PC-9 (cell line): ENCODE results near the gene FNDC10. TPM values are rescaled to one million over a fixed set of nuclear protein-coding genes. Genes with fewer than 3 reads are reported as not detected.

Experiments used
- BruUV-seq: library from RNA; stranded (reverse); fragments of 400-500 nt; replicated peaks from 2 replicates; lab custom pipeline; 2021; lab: Mats Ljungman, UMichigan
- CTCF ChIA-PET: fragments of 300-600 bp; sonication (Branson Sonifier 250); formaldehyde crosslinking; loops from one replicate; lab custom pipeline; 2022; ENCODE audit warnings: antibody characterized with exemption; lab: Charles Lee
- POLR2A ChIA-PET: fragments of 300-600 bp; sonication (Branson Sonifier 250); formaldehyde crosslinking; loops from one replicate; lab custom pipeline; 2022; ENCODE audit warnings: antibody characterized with exemption; ENCODE audit not compliant: unreplicated experiment; lab: Charles Lee
- DNase-seq, 2 experiments: peaks; one replicate each; pipeline versions ENCODE4 v3.0.0 to v3.0.0-alpha.2; 2015 to 2022; ENCODE audit warnings: mixed read lengths in 1 of 2
- H2AFZ ChIP-seq: fragments of 200-600 bp; sonication (generic); 2 replicates; pipeline ENCODE4 v1.8.1; 2017; ENCODE audit warnings: antibody characterized with exemption
- H3F3A ChIP-seq: fragments of 200-600 bp; sonication (generic); 2 replicates; pipeline ENCODE4 v1.8.1; 2017; ENCODE audit warnings: antibody characterized with exemption, mild to moderate bottlenecking, low read depth; ENCODE audit not compliant: insufficient read depth
- H3K27ac ChIP-seq: fragments of 200-600 bp; sonication (generic); 2 replicates; pipeline ENCODE4 v1.6.1; 2016; ENCODE audit warnings: mixed run types
- H3K27me3 ChIP-seq: fragments of 200-600 bp; sonication (generic); 2 replicates; pipeline ENCODE4 v1.6.1; 2016; ENCODE audit warnings: low read depth, mixed run types; ENCODE audit not compliant: insufficient read depth
- H3K36me3 ChIP-seq: fragments of 200-600 bp; sonication (generic); 2 replicates; pipeline ENCODE4 v1.6.1; 2016; ENCODE audit warnings: low read depth, mixed run types
- H3K4me1 ChIP-seq: fragments of 200-600 bp; sonication (generic); replicated peaks from 2 replicates; pipeline ENCODE4 v1.6.1; 2016; ENCODE audit warnings: mixed run types; ENCODE audit not compliant: insufficient read depth
- H3K4me2 ChIP-seq: fragments of 200-600 bp; sonication (generic); 2 replicates; pipeline ENCODE4 v1.6.1; 2017; ENCODE audit warnings: mixed run types
- H3K4me3 ChIP-seq: fragments of 200-600 bp; sonication (generic); 2 replicates; pipeline ENCODE4 v1.6.1; 2016; ENCODE audit warnings: mixed run types
- H3K79me2 ChIP-seq: fragments of 200-600 bp; sonication (generic); 2 replicates; pipeline ENCODE4 v1.6.1; 2017; ENCODE audit warnings: low read depth, mixed run types
- H3K9me2 ChIP-seq: fragments of 200-600 bp; sonication (generic); 2 replicates; pipeline ENCODE4 v1.8.1; 2017; ENCODE audit warnings: mild to moderate bottlenecking; ENCODE audit not compliant: insufficient read depth
- H3K9me3 ChIP-seq: fragments of 200-600 bp; sonication (generic); 2 replicates; pipeline ENCODE4 v1.8.1; 2016; ENCODE audit warnings: low read depth; ENCODE audit not compliant: insufficient read depth
- H4K20me1 ChIP-seq: fragments of 200-600 bp; sonication (generic); 2 replicates; pipeline ENCODE4 v1.8.1; 2017; ENCODE audit not compliant: insufficient read depth
- CTCF ChIP-seq: fragments of 200-600 bp; sonication (generic); conservative IDR thresholded peaks from 2 replicates; pipeline ENCODE4 v1.6.1; 2017; ENCODE audit warnings: mixed run types, antibody characterized with exemption, mild to moderate bottlenecking, moderate library complexity
- EZH2 ChIP-seq: fragments of 200-600 bp; sonication (generic); IDR thresholded peaks from 2 replicates; pipeline ENCODE4 v1.8.0; 2017; ENCODE audit warnings: antibody characterized with exemption, low read depth
- intact Hi-C: fragments of 100-400 bp; cut with micrococcal nuclease; formaldehyde crosslinking; loops from one replicate; pipeline ENCODE4 v1.10.0; 2022; ENCODE audit not compliant: unreplicated experiment
- total RNA-seq: library from RNA; stranded (reverse); gene quantifications from 2 replicates; pipeline ENCODE4 v1.2.3, GENCODE V29; 2021

Gene FNDC10
- total RNA-seq, 1 experiment from 2014 or later = 5.4 TPM

GRCh38 chr1:1577367-1578011, 22.4 kb downstream of the FNDC10 start:
- DNase-seq = no peak
- BruUV-seq = no TSS peak
- ChIA-PET CTCF (interaction anchor here (0.6 kb wide), 1 partner anchor 559 kb away, joined by 3 read pairs; no protein-coding TSS in a partner anchor), POLR2A (no interaction called here)
- TF ChIP-seq CTCF (no peak), EZH2 (no peak)
- Histone ChIP-seq H3K27ac (no peak overlapping the region), H3K4me3 (no peak overlapping the region), H3F3A (peaks cover 28% of the 10 kb centered on the region), H3K9me3 (no peaks in the 10 kb centered on the region), H3K4me2 (no peak overlapping the region), H3K9me2 (no peaks in the 10 kb centered on the region), H4K20me1 (peaks cover 11% of the 10 kb centered on the region), H3K27me3 (peaks cover 39% of the 10 kb centered on the region), H3K36me3 (peaks cover 3% of the 10 kb centered on the region; the same call in 1 of the 2 replicates), H3K4me1 (peaks cover 14% of the 10 kb centered on the region), H3K79me2 (peaks cover 23% of the 10 kb centered on the region), H2AFZ (no peak overlapping the region)
- intact Hi-C loops = no loop called here

- TSS peak; percentile 98 for BruUV-seq
- POLR2A ChIA-PET = no interaction called here
- peaks cover 3% of the 10 kb centered on the region; the same call in 1 of the 2 replicates for H3K36me3 ChIP-seq
These were observed 25.0 kb downstream of the FNDC10 start, which contains the start of gene SSU72 for GRCh38 chr1:1574721-1575537. Gene SSU72, minus strand, starts transcription at chr1:1574863. Its CDS starts 306 bp downstream, at chr1:1574557.

More at GRCh38 chr1:1574721-1575537, 25.0 kb downstream of the FNDC10 start, which contains the start of gene SSU72:
- Histone ChIP-seq H2AFZ (peak within 1 kb of the TSS; percentile 96), H3K4me2 (peak within 1 kb of the TSS; percentile 100), H3K79me2 (peaks cover 49% of the 10 kb centered on the region), H3F3A (peaks cover 32% of the 10 kb centered on the region), H3K27me3 (peaks cover 18% of the 10 kb centered on the region), H3K9me3 (no peaks in the 10 kb centered on the region), H3K9me2 (no peaks in the 10 kb centered on the region), H4K20me1 (peaks cover 33% of the 10 kb centered on the region), H3K4me3 (peak within 1 kb of the TSS; percentile 96), H3K4me1 (peaks cover 14% of the 10 kb centered on the region), H3K27ac (peak within 1 kb of the TSS; percentile 81)
- CTCF ChIA-PET = no interaction called here
- DNase-seq = peak; percentile 76 to 83
- TF ChIP-seq EZH2 (no peak), CTCF (no peak)
- intact Hi-C loops = loop anchor here (5.0 kb wide), 1 partner anchor 82 kb away; the partner anchor contains the start of gene CDK11B
